ENCODE data around the gene MPHOSPH6.

GRCh38 chr16:82147546-82147945 lies 22.5 kb downstream of the MPHOSPH6 start:
- TF ChIP-seq, protein P1, sequence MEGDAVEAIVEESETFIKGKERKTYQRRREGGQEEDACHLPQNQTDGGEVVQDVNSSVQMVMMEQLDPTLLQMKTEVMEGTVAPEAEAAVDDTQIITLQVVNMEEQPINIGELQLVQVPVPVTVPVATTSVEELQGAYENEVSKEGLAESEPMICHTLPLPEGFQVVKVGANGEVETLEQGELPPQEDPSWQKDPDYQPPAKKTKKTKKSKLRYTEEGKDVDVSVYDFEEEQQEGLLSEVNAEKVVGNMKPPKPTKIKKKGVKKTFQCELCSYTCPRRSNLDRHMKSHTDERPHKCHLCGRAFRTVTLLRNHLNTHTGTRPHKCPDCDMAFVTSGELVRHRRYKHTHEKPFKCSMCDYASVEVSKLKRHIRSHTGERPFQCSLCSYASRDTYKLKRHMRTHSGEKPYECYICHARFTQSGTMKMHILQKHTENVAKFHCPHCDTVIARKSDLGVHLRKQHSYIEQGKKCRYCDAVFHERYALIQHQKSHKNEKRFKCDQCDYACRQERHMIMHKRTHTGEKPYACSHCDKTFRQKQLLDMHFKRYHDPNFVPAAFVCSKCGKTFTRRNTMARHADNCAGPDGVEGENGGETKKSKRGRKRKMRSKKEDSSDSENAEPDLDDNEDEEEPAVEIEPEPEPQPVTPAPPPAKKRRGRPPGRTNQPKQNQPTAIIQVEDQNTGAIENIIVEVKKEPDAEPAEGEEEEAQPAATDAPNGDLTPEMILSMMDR (IDR thresholded peaks at IDR 0.05; ENCODE audit: borderline replicate concordance, extremely low read depth, low read length, poor library complexity, severe bottlenecking): no peak
- TF ChIP-seq EZH2 (IDR thresholded peaks at IDR 0.05; ENCODE audit: borderline replicate concordance, low read depth, low read length, severe bottlenecking): no peak
